ENCODE data around the gene NEU1.

Gene NEU1

GRCh38 chr6:31874836-31875572 lies 12.4 kb upstream of the NEU1 start:
- no peaks in the 10 kb centered on the region for H3K79me2 ChIP-seq (ENCODE audit: insufficient read depth, low read length)
- H3K9ac ChIP-seq (ENCODE audit: low read depth, low read length, poor library complexity, severe bottlenecking) = no peak overlapping the region
- H3K36me3 ChIP-seq (ENCODE audit: insufficient read depth, low read length) = peaks cover 6% of the 10 kb centered on the region; the same call in 1 of the 2 replicates
- no peaks in the 10 kb centered on the region for H3K4me1 ChIP-seq (ENCODE audit: insufficient read depth, low read length, poor library complexity, severe bottlenecking)
- H2AFZ ChIP-seq (ENCODE audit: low read length) = no peak overlapping the region
- H3K9me3 ChIP-seq (ENCODE audit: insufficient read depth, low read depth, low read length) = no peaks in the 10 kb centered on the region
- H3K27me3 ChIP-seq (ENCODE audit: insufficient read depth, low read length, poor library complexity, severe bottlenecking) = no peaks in the 10 kb centered on the region
- H3F3A ChIP-seq (ENCODE audit: low read depth) = 0 out of 2 replicates have a peak, but pooled peaks cover 5% of the 10 kb centered on the region
- H3K4me3 ChIP-seq (ENCODE audit: low read length, poor library complexity, severe bottlenecking) = no peak overlapping the region
- no peaks in the 10 kb centered on the region for H3K9me2 ChIP-seq (replicated peaks; ENCODE audit: low read depth, low read length)
- no peak for TF ChIP-seq EZH2phosphoT487 (IDR thresholded peaks at IDR 0.05; ENCODE audit: borderline replicate concordance)
- TF ChIP-seq CTCF (conservative IDR thresholded peaks at IDR 0.05; ENCODE audit: low read length) = no peak
- no peaks in the 10 kb centered on the region for H4K20me1 ChIP-seq (ENCODE audit: insufficient read depth, low read length, poor library complexity, severe bottlenecking)
- H3K4me2 ChIP-seq (ENCODE audit: low read depth, low read length, poor library complexity, severe bottlenecking) = no peak overlapping the region

GRCh38 chr6:31874084-31874670 lies 11.6 kb upstream of the NEU1 start:
- H3F3A ChIP-seq (ENCODE audit: low read depth) = 0 out of 2 replicates have a peak, but pooled peaks cover 5% of the 10 kb centered on the region

GRCh38 chr6:31871046-31871659 lies 8.5 kb upstream of the NEU1 start:
- Histone ChIP-seq H3K79me2 (ENCODE audit: insufficient read depth, low read length) (no peaks in the 10 kb centered on the region), H2AFZ (ENCODE audit: low read length) (no peak overlapping the region), H3K9ac (ENCODE audit: low read depth, low read length, poor library complexity, severe bottlenecking) (no peak overlapping the region)

More at GRCh38 chr6:31874084-31874670, 11.6 kb upstream of the NEU1 start:
- Histone ChIP-seq H3K4me2 (ENCODE audit: low read depth, low read length, poor library complexity, severe bottlenecking) (no peak overlapping the region), H3K9ac (ENCODE audit: low read depth, low read length, poor library complexity, severe bottlenecking) (no peak overlapping the region), H3K27me3 (ENCODE audit: insufficient read depth, low read length, poor library complexity, severe bottlenecking) (no peaks in the 10 kb centered on the region), H3K4me3 (ENCODE audit: low read length, poor library complexity, severe bottlenecking) (no peak overlapping the region), H3K79me2 (ENCODE audit: insufficient read depth, low read length) (no peaks in the 10 kb centered on the region), H4K20me1 (ENCODE audit: insufficient read depth, low read length, poor library complexity, severe bottlenecking) (no peaks in the 10 kb centered on the region), H2AFZ (ENCODE audit: low read length) (no peak overlapping the region), H3K36me3 (ENCODE audit: insufficient read depth, low read length) (no peaks in the 10 kb centered on the region), H3K9me3 (ENCODE audit: insufficient read depth, low read depth, low read length) (no peaks in the 10 kb centered on the region), H3K9me2 (replicated peaks; ENCODE audit: low read depth, low read length) (no peaks in the 10 kb centered on the region), H3K4me1 (ENCODE audit: insufficient read depth, low read length, poor library complexity, severe bottlenecking) (no peaks in the 10 kb centered on the region)
- TF ChIP-seq CTCF (conservative IDR thresholded peaks at IDR 0.05; ENCODE audit: low read length) (no peak), EZH2phosphoT487 (IDR thresholded peaks at IDR 0.05; ENCODE audit: borderline replicate concordance) (no peak)

More at GRCh38 chr6:31871046-31871659, 8.5 kb upstream of the NEU1 start:
- no peaks in the 10 kb centered on the region for H3K36me3 ChIP-seq (ENCODE audit: insufficient read depth, low read length)
- 0 out of 2 replicates have a peak, but pooled peaks cover 5% of the 10 kb centered on the region for H3F3A ChIP-seq (ENCODE audit: low read depth)
- H4K20me1 ChIP-seq (ENCODE audit: insufficient read depth, low read length, poor library complexity, severe bottlenecking) = no peaks in the 10 kb centered on the region
- H3K4me1 ChIP-seq (ENCODE audit: insufficient read depth, low read length, poor library complexity, severe bottlenecking) = no peaks in the 10 kb centered on the region
- H3K27me3 ChIP-seq (ENCODE audit: insufficient read depth, low read length, poor library complexity, severe bottlenecking) = no peaks in the 10 kb centered on the region
- no peaks in the 10 kb centered on the region for H3K9me2 ChIP-seq (replicated peaks; ENCODE audit: low read depth, low read length)
- H3K4me2 ChIP-seq (ENCODE audit: low read depth, low read length, poor library complexity, severe bottlenecking) = no peak overlapping the region
- no peaks in the 10 kb centered on the region for H3K9me3 ChIP-seq (ENCODE audit: insufficient read depth, low read depth, low read length)
- no peak for TF ChIP-seq CTCF (conservative IDR thresholded peaks at IDR 0.05; ENCODE audit: low read length)
- no peak for TF ChIP-seq EZH2phosphoT487 (IDR thresholded peaks at IDR 0.05; ENCODE audit: borderline replicate concordance)
- no peak overlapping the region for H3K4me3 ChIP-seq (ENCODE audit: low read length, poor library complexity, severe bottlenecking)

Data from Loucy (cell line).